Activated CD8-positive, alpha-beta memory T cell treated with anti-CD3 and anti-CD28 coated beads, Interleukin-2, amount 50 U/mL, for 1 hour (primary cell): ENCODE results near the gene LRP1B.
"Not testable (repeated sequence)": the region's sequence is repeated elsewhere in the genome, so short reads cannot be mapped to it uniquely, and the experiment has no call there.

Source experiments
- DNase-seq: peaks from one replicate; pipeline ENCODE4 v3.0.0-alpha.2; 2020; ENCODE audit errors: extremely low read depth

Gene LRP1B

GRCh38 chr2:140714586-140714985, 1416.2 kb downstream of the LRP1B start:
- DNase-seq = no peak

- no peak for DNase-seq
Measured at GRCh38 chr2:140711867-140712266, 1418.9 kb downstream of the LRP1B start.

- no peak for DNase-seq
Measured at GRCh38 chr2:140701726-140702125, 1429.1 kb downstream of the LRP1B start.

GRCh38 chr2:140698636-140699035, 1432.2 kb downstream of the LRP1B start:
- no peak for DNase-seq

GRCh38 chr2:140696449-140696848, 1434.4 kb downstream of the LRP1B start:
- DNase-seq = no peak

GRCh38 chr2:140695155-140695554, 1435.7 kb downstream of the LRP1B start:
- no peak for DNase-seq

- no peak for DNase-seq
Measured at GRCh38 chr2:140687825-140688224, 1443.0 kb downstream of the LRP1B start.

GRCh38 chr2:140683658-140684057, 1447.2 kb downstream of the LRP1B start:
- no peak for DNase-seq

GRCh38 chr2:140680862-140681261, 1450.0 kb downstream of the LRP1B start:
- DNase-seq = no peak

GRCh38 chr2:140679752-140680151, 1451.1 kb downstream of the LRP1B start:
- no peak for DNase-seq

- DNase-seq = no peak
Measured at GRCh38 chr2:140669911-140670310, 1460.9 kb downstream of the LRP1B start.

GRCh38 chr2:140667203-140667602, 1463.6 kb downstream of the LRP1B start:
- no peak for DNase-seq

- no peak for DNase-seq
Measured at GRCh38 chr2:140662504-140662903, 1468.3 kb downstream of the LRP1B start.

- DNase-seq = no peak
Measured at GRCh38 chr2:140658760-140659692, 1471.8 kb downstream of the LRP1B start.

GRCh38 chr2:140657657-140658056, 1473.2 kb downstream of the LRP1B start:
- DNase-seq = no peak

GRCh38 chr2:140654565-140654964, 1476.3 kb downstream of the LRP1B start:
- DNase-seq = no peak

- no peak for DNase-seq
Measured at GRCh38 chr2:140650825-140651224, 1480.0 kb downstream of the LRP1B start.

GRCh38 chr2:140650134-140650533, 1480.7 kb downstream of the LRP1B start:
- not testable (repeated sequence) for DNase-seq

- no peak for DNase-seq
Measured at GRCh38 chr2:140648393-140648792, 1482.4 kb downstream of the LRP1B start.

- no peak for DNase-seq
Measured at GRCh38 chr2:140643761-140644187, 1487.0 kb downstream of the LRP1B start.

- DNase-seq = no peak
Measured at GRCh38 chr2:140641163-140641562, 1489.7 kb downstream of the LRP1B start.

- no peak for DNase-seq
Measured at GRCh38 chr2:140639628-140640027, 1491.2 kb downstream of the LRP1B start.

- DNase-seq = no peak
Measured at GRCh38 chr2:140630557-140630956, 1500.3 kb downstream of the LRP1B start.

- DNase-seq = no peak
Measured at GRCh38 chr2:140627885-140628284, 1502.9 kb downstream of the LRP1B start.
